ENCODE data around the gene C1orf232.

- TF ChIP-seq SMC3 (IDR thresholded peaks at IDR 0.05) = no peak
- no peak for TF ChIP-seq CTCF (IDR thresholded peaks at IDR 0.05)
- no peak for TF ChIP-seq RNF2 (IDR thresholded peaks at IDR 0.05; ENCODE audit: borderline replicate concordance, low read depth)
- no peak for TF ChIP-seq RAD21 (conservative IDR thresholded peaks at IDR 0.05 in 1 of 2, IDR thresholded peaks at IDR 0.05 in 1 of 2)
- no peak for TF ChIP-seq EP300 (IDR thresholded peaks at IDR 0.05)
- no peak for TF ChIP-seq KDM1A (IDR thresholded peaks at IDR 0.05; ENCODE audit: low read depth)
- TF ChIP-seq POLR2A (IDR thresholded peaks at IDR 0.05; ENCODE audit: low read length) = no peak
- TF ChIP-seq MAX (IDR thresholded peaks at IDR 0.05) = no peak
- no peak for TF ChIP-seq HOXA7 (CRISPR knock-in tag; IDR thresholded peaks at IDR 0.05)
- no peak for TF ChIP-seq CBX8 (IDR thresholded peaks at IDR 0.05)
- no peak for TF ChIP-seq SREBF2 (IDR thresholded peaks at IDR 0.05)
- no peak for TF ChIP-seq PHF8 (IDR thresholded peaks at IDR 0.05; ENCODE audit: borderline replicate concordance, low read depth)
- TF ChIP-seq NFE2L2 (conservative IDR thresholded peaks at IDR 0.05; ENCODE audit: low read length) = no peak
Measured at GRCh38 chr1:26180010-26180506, 11.3 kb upstream of the C1orf232 start.

Data from A549 (cell line).